Measurements from ENCODE around the gene GCNT1.

DNA sequence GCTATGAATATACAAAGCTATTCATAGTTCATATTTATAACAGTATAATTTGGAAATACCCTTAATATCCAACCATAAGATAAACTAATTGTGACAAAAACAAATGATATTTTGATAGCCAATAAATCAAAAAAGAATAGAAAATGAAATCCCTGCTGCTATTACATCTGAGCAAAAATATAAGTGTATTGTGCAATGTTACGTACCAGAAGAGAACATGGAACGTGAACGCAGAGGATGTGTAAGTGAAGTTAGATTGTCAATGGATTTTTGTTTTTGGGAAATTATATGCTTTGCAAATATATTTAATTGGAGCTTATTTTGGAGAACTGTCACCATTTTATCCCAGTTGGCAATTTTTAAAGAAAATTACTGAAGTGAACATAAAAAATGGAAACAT lies 15.4 kb downstream of the GCNT1 start:
- no peak for TF ChIP-seq POLR2A (IDR thresholded peaks at IDR 0.05)
- TF ChIP-seq, protein P1, sequence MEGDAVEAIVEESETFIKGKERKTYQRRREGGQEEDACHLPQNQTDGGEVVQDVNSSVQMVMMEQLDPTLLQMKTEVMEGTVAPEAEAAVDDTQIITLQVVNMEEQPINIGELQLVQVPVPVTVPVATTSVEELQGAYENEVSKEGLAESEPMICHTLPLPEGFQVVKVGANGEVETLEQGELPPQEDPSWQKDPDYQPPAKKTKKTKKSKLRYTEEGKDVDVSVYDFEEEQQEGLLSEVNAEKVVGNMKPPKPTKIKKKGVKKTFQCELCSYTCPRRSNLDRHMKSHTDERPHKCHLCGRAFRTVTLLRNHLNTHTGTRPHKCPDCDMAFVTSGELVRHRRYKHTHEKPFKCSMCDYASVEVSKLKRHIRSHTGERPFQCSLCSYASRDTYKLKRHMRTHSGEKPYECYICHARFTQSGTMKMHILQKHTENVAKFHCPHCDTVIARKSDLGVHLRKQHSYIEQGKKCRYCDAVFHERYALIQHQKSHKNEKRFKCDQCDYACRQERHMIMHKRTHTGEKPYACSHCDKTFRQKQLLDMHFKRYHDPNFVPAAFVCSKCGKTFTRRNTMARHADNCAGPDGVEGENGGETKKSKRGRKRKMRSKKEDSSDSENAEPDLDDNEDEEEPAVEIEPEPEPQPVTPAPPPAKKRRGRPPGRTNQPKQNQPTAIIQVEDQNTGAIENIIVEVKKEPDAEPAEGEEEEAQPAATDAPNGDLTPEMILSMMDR (IDR thresholded peaks at IDR 0.05 in 8 of 11, conservative IDR thresholded peaks at IDR 0.05 in 3 of 11) = no peak

Data from spleen (tissue), 7 donors.